Epithelial cell of esophagus (primary cell): ENCODE results near the gene SEMA6A.

Experiments used
- DNase-seq: peaks from one replicate; pipeline ENCODE4 v3.0.0; 2010; ENCODE audit warnings: low read depth
- H3K4me3 ChIP-seq: 2 replicates; pipeline ENCODE4 v1.5.1; 2011; ENCODE audit warnings: mild to moderate bottlenecking, low read length, control low read depth
- TF ChIP-seq, protein P1 (sequence below): IDR thresholded peaks from 2 replicates; pipeline ENCODE4 v1.5.1; 2011; ENCODE audit warnings: low read depth, mild to moderate bottlenecking, low read length, control low read depth, inconsistent platforms; ENCODE audit not compliant: insufficient read depth; ENCODE audit errors: missing control alignments

The SEMA6A gene

DNA sequence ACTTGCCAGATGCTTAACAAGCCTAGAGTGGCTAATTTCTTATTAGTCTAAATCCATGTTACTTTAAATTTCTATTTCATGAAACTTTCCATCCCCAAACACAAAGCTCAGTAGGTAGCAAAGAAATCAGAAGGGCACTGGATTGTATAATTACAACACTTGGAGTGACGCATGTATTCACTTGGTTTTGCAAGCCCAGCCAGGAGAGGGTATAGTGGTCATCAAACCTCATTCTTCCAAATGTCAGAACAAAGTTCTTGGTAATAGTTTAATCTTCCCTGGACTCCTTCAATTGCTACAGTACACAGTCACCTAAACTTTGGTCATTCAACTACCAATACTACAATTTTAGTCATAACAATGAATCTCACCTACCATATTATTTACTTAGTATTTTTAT is 112.1 kb downstream of the SEMA6A start:
- TF ChIP-seq, protein P1, sequence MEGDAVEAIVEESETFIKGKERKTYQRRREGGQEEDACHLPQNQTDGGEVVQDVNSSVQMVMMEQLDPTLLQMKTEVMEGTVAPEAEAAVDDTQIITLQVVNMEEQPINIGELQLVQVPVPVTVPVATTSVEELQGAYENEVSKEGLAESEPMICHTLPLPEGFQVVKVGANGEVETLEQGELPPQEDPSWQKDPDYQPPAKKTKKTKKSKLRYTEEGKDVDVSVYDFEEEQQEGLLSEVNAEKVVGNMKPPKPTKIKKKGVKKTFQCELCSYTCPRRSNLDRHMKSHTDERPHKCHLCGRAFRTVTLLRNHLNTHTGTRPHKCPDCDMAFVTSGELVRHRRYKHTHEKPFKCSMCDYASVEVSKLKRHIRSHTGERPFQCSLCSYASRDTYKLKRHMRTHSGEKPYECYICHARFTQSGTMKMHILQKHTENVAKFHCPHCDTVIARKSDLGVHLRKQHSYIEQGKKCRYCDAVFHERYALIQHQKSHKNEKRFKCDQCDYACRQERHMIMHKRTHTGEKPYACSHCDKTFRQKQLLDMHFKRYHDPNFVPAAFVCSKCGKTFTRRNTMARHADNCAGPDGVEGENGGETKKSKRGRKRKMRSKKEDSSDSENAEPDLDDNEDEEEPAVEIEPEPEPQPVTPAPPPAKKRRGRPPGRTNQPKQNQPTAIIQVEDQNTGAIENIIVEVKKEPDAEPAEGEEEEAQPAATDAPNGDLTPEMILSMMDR = no peak
- DNase-seq = no peak

DNA sequence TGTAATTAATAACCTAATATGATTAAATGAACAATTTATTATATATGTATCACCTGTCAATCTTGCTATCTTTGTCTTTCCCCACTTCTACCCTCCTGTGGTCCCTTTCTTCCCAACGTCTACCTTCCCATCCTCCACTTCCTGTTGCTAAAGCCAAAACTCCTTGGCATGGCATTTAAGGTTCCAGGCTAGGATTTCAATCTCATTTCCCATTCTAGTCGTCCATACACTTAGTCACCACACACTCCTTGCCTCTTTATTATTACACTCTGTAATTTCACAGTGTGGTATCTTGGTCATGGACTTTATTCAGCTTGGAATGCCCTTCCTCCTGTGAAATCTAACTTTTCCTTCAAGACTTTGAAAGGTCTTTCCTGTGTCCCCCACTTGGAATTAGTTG is 115.3 kb downstream of the SEMA6A start:
- TF ChIP-seq, protein P1 = no peak
- no peak for DNase-seq
- no peak overlapping the region for H3K4me3 ChIP-seq

More for the DNA sequence above, 112.1 kb downstream of the SEMA6A start:
- H3K4me3 ChIP-seq = no peak overlapping the region

DNA sequence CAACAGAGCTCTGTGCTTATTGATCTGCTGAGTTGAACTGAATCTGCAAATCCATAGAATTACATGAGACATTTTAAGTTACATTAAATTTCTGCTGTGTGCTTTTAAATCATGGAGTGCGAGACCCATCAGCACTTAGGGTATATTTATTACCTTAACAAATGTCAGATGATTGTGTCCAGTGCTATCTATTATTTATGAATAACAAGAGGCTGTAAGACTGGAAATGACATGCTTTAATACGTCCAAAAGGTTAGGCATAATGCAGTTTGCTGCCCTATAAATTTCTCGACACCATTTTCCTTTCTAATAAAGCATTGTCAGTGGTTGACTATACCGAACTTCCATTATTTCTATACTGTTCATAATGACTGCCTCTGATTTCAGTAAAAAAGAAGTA is 117.6 kb downstream of the SEMA6A start:
- TF ChIP-seq, protein P1 = no peak
- H3K4me3 ChIP-seq = no peak overlapping the region
- DNase-seq = no peak

DNA sequence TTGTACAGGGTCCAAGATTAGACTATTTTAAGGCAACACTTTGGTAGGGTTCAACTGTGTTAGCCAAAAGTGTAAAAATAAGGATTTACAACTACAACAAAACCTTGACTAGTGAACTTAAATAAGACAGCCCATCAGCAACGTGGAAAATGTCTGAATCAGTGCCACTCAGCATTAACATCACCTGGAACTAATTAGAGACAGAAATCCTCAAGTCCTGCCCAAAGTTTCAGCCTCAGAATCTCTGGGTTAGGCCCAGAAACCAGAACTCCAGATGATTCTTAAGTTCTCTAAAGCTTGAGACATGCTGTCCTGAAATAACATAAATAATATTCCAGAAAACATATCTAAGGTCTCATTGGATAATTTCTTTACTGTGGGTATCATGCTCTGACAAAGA is 118.6 kb downstream of the SEMA6A start:
- DNase-seq = no peak
- TF ChIP-seq, protein P1 = no peak

GRCh38 chr5:116455061-116455460 is 119.6 kb downstream of the SEMA6A start:
- H3K4me3 ChIP-seq = no peak overlapping the region
- TF ChIP-seq, protein P1 = no peak
- DNase-seq = no peak

More for the DNA sequence above, 118.6 kb downstream of the SEMA6A start:
- H3K4me3 ChIP-seq = no peak overlapping the region

DNA sequence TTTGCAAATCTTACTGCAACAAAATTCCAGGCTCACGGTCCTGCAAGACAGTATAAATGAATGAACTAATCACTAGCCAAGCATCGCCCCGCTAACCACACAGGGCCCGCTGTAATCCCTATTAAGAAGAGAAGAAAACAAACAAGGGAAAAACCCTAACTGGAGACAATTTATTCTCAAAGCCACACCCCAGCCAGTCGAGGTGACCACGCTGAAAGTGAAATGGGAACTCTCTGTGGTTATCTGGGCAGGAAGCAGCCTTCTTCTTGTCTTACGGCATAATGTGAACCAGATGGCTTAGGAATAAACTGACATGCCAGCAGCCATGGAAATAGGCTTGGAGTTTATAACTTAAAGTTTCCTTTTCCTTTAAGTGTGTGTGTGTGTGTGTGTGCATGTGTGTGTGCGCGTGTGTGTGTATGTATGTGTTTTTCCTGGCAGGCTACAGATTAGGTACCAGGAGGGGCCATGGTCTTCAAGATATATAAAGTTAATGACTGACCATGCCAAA is 120.2 kb downstream of the SEMA6A start:
- TF ChIP-seq, protein P1 = no peak
- no peak overlapping the region for H3K4me3 ChIP-seq
- no peak for DNase-seq

- TF ChIP-seq, protein P1 = no peak
Observed at GRCh38 chr5:116453988-116454411, 120.6 kb downstream of the SEMA6A start.

More at GRCh38 chr5:116453988-116454411, 120.6 kb downstream of the SEMA6A start:
- DNase-seq = no peak
- no peak overlapping the region for H3K4me3 ChIP-seq
